ENCODE data around the gene DKKL1.

- no peak for TF ChIP-seq CTCF (IDR thresholded peaks at IDR 0.05)
- no peak for TF ChIP-seq POLR2AphosphoS5 (IDR thresholded peaks at IDR 0.05; ENCODE audit: low read depth, low read length)
- no peak for TF ChIP-seq REST (IDR thresholded peaks at IDR 0.05; ENCODE audit: insufficient read depth in 1 of 2, low read depth in 2 of 2, low read length in 1 of 2)
- no peak for TF ChIP-seq SIN3A (IDR thresholded peaks at IDR 0.05; ENCODE audit: borderline replicate concordance, insufficient read depth, low read depth, low read length)
Measured at GRCh38 chr19:49335071-49335783, 28.4 kb upstream of the DKKL1 start, which contains the start of gene CD37.

Measured in Panc1 (cell line).